Measurements from ENCODE around the gene CAMTA1. TPM values are rescaled to one million over a fixed set of nuclear protein-coding genes. Genes with fewer than 3 reads are reported as not detected.

CAMTA1 gene
- total RNA-seq, 1 experiment from 2014 or later = 103 TPM

GRCh38 chr1:7172804-7173203 lies 387.6 kb downstream of the CAMTA1 start:
- Histone ChIP-seq H3K27me3 (0 out of 2 replicates have a peak, but pooled peaks cover 2% of the 10 kb centered on the region), H3K4me3 (no peak overlapping the region), H3K9me3 (no peaks in the 10 kb centered on the region), H3K36me3 (no peaks in the 10 kb centered on the region)
- no peak for DNase-seq

GRCh38 chr1:7174561-7174960 lies 389.3 kb downstream of the CAMTA1 start:
- Histone ChIP-seq H3K9me3 (no peaks in the 10 kb centered on the region), H3K36me3 (no peaks in the 10 kb centered on the region), H3K4me3 (no peak overlapping the region), H3K27me3 (0 out of 2 replicates have a peak, but pooled peaks cover 2% of the 10 kb centered on the region)
- DNase-seq = no peak

- Histone ChIP-seq H3K36me3 (no peaks in the 10 kb centered on the region), H3K9me3 (no peaks in the 10 kb centered on the region), H3K4me3 (no peak overlapping the region), H3K27me3 (0 out of 2 replicates have a peak, but pooled peaks cover 2% of the 10 kb centered on the region)
- DNase-seq = no peak
These were observed 390.0 kb downstream of the CAMTA1 start for GRCh38 chr1:7174980-7175906.

GRCh38 chr1:7177021-7177420 lies 391.8 kb downstream of the CAMTA1 start:
- Histone ChIP-seq H3K4me3 (no peak overlapping the region), H3K36me3 (no peaks in the 10 kb centered on the region), H3K27me3 (no peaks in the 10 kb centered on the region), H3K9me3 (peaks cover 11% of the 10 kb centered on the region; the same call in 1 of the 2 replicates)
- no peak for DNase-seq

GRCh38 chr1:7177438-7178146 lies 392.3 kb downstream of the CAMTA1 start:
- Histone ChIP-seq H3K36me3 (no peaks in the 10 kb centered on the region), H3K4me3 (no peak overlapping the region), H3K27me3 (no peaks in the 10 kb centered on the region), H3K9me3 (peaks cover 11% of the 10 kb centered on the region; the same call in 1 of the 2 replicates)
- DNase-seq = no peak

- Histone ChIP-seq H3K36me3 (no peaks in the 10 kb centered on the region), H3K9me3 (peaks cover 11% of the 10 kb centered on the region; the same call in 1 of the 2 replicates), H3K27me3 (no peaks in the 10 kb centered on the region), H3K4me3 (no peak overlapping the region)
- DNase-seq = no peak
These were observed 393.1 kb downstream of the CAMTA1 start for GRCh38 chr1:7178336-7178735.

- Histone ChIP-seq H3K36me3 (no peaks in the 10 kb centered on the region), H3K27me3 (no peaks in the 10 kb centered on the region), H3K9me3 (peaks cover 11% of the 10 kb centered on the region; the same call in 1 of the 2 replicates), H3K4me3 (no peak overlapping the region)
- DNase-seq = no peak
These were observed 393.5 kb downstream of the CAMTA1 start for GRCh38 chr1:7178741-7179140.

GRCh38 chr1:7185721-7186120 lies 400.5 kb downstream of the CAMTA1 start:
- Histone ChIP-seq H3K9me3 (peaks cover 11% of the 10 kb centered on the region; the same call in 1 of the 2 replicates), H3K4me3 (no peak overlapping the region), H3K36me3 (no peaks in the 10 kb centered on the region), H3K27me3 (no peaks in the 10 kb centered on the region)
- no peak for DNase-seq

- Histone ChIP-seq H3K27me3 (no peaks in the 10 kb centered on the region), H3K4me3 (no peak overlapping the region), H3K9me3 (peaks cover 2% of the 10 kb centered on the region; the same call in 1 of the 2 replicates), H3K36me3 (no peaks in the 10 kb centered on the region)
- no peak for DNase-seq
These were observed 401.3 kb downstream of the CAMTA1 start for GRCh38 chr1:7186382-7187111.

- Histone ChIP-seq H3K36me3 (no peaks in the 10 kb centered on the region), H3K4me3 (no peak overlapping the region), H3K9me3 (no peaks in the 10 kb centered on the region), H3K27me3 (no peaks in the 10 kb centered on the region)
- DNase-seq = no peak
These were observed 401.8 kb downstream of the CAMTA1 start for GRCh38 chr1:7187112-7187493.

GRCh38 chr1:7190261-7190660 lies 405.0 kb downstream of the CAMTA1 start:
- no peaks in the 10 kb centered on the region for H3K9me3 ChIP-seq
- H3K4me3 ChIP-seq = no peak overlapping the region
- DNase-seq = no peak
- no peaks in the 10 kb centered on the region for H3K36me3 ChIP-seq
- H3K27me3 ChIP-seq = no peaks in the 10 kb centered on the region

GRCh38 chr1:7192453-7192852 lies 407.2 kb downstream of the CAMTA1 start:
- Histone ChIP-seq H3K36me3 (no peaks in the 10 kb centered on the region), H3K27me3 (no peaks in the 10 kb centered on the region), H3K4me3 (no peak overlapping the region), H3K9me3 (no peaks in the 10 kb centered on the region)
- no peak for DNase-seq

- Histone ChIP-seq H3K27me3 (no peaks in the 10 kb centered on the region), H3K9me3 (no peaks in the 10 kb centered on the region), H3K4me3 (no peak overlapping the region), H3K36me3 (no peaks in the 10 kb centered on the region)
- DNase-seq = no peak
These were observed 411.0 kb downstream of the CAMTA1 start for GRCh38 chr1:7196036-7196911.

GRCh38 chr1:7198664-7199063 lies 413.4 kb downstream of the CAMTA1 start:
- Histone ChIP-seq H3K9me3 (0 out of 2 replicates have a peak, but pooled peaks cover 4% of the 10 kb centered on the region), H3K4me3 (no peak overlapping the region), H3K36me3 (no peaks in the 10 kb centered on the region), H3K27me3 (no peaks in the 10 kb centered on the region)
- DNase-seq = no peak

- DNase-seq = no peak
- no peak overlapping the region for H3K4me3 ChIP-seq
These were observed 414.0 kb downstream of the CAMTA1 start for GRCh38 chr1:7199077-7199779.

More at GRCh38 chr1:7199077-7199779, 414.0 kb downstream of the CAMTA1 start:
- H3K27me3 ChIP-seq = no peaks in the 10 kb centered on the region
- H3K9me3 ChIP-seq = 0 out of 2 replicates have a peak, but pooled peaks cover 4% of the 10 kb centered on the region
- H3K36me3 ChIP-seq = no peaks in the 10 kb centered on the region
